ENCODE results near the gene ADAM33.

DNA sequence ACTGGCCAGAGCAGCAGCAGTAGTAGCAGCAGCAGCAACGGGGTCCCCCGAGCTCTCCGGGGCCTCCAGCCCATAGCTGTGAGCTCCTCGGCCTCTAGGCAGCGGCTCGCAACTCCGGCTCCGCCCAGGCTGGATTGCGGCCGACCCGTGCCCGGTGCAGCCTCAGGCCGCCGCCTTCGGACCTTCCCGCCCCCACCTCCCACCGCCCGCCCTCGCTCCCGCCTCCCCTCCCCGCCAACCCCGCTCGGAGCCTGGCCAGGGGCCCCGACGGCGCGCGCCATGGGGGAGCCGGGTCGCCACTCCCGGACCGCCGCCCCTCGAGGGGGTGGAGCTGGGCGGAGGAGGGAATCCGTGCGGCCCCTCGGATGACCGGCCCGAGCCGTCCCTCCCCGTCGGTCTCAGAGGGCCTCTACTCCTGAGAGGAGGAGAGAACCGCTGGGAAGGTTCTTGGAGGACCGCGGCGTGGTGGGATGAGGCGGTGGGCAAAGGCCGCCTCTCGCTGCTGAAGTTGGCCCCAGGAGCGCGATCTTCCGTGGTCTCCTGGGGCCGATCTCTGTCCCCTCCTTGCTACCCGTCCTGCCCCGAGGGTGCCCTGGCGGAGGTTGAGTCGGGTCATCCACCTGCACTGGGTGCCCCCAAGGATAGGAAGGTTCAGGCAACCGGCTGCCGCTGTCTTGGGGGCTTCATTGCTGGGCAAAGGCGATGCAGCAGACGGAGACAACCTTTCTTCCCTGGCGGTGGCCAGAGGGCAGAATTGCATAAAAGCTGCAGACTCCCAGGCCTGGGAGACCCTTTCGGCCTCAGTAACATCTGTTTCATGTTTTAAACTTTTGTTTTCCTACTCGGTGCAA lies at the start of gene ADAM33:
- TF ChIP-seq EZH2 (IDR thresholded peaks at IDR 0.05; ENCODE audit: low read length, unreplicated experiment) (no peak), EZH2phosphoT487 (IDR thresholded peaks at IDR 0.05; ENCODE audit: borderline replicate concordance, low read length) (no peak)
- TF ChIP-seq, protein P1, sequence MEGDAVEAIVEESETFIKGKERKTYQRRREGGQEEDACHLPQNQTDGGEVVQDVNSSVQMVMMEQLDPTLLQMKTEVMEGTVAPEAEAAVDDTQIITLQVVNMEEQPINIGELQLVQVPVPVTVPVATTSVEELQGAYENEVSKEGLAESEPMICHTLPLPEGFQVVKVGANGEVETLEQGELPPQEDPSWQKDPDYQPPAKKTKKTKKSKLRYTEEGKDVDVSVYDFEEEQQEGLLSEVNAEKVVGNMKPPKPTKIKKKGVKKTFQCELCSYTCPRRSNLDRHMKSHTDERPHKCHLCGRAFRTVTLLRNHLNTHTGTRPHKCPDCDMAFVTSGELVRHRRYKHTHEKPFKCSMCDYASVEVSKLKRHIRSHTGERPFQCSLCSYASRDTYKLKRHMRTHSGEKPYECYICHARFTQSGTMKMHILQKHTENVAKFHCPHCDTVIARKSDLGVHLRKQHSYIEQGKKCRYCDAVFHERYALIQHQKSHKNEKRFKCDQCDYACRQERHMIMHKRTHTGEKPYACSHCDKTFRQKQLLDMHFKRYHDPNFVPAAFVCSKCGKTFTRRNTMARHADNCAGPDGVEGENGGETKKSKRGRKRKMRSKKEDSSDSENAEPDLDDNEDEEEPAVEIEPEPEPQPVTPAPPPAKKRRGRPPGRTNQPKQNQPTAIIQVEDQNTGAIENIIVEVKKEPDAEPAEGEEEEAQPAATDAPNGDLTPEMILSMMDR (conservative IDR thresholded peaks at IDR 0.05; ENCODE audit: low read depth, low read length): no peak

Data from PC-3 (cell line).